GM19240 (cell line): ENCODE results near the gene GGACT.

ENCODE experiments used
- DNase-seq: peaks from one replicate; pipeline ENCODE4 v3.0.0; 2011; ENCODE audit warnings: low spot score; ENCODE audit not compliant: insufficient read length

Gene GGACT

DNA sequence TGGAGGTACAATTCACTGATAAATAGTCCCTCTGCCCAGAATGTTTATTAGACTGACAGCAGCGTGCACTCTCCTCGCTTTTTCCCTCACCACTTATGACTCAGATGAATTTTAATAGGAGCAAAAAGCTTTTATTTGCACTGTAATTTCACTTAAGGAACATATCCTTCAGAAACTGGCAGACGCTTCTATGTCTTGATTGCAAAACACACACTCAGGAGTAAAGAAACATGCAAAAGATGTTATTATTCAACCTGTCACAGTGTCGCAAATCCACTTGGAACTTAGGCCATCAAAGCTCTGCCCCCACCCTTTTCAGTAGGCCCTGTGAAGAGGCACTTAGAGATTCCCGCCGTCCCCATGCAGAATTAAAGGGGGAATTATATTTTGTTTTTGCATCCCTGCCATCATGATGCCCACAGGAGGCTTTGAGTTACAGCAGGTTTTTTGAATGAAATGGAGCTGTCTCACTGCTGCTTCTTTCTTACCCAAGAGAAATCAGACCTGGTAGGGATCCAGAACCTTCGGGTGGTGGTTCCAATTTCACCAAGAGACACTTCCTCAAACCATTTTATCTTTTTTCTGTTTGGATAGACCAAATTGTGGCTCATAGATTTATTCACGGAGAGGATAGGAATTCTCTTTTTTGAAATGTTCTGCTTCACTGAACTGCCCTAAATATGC lies 74.5 kb downstream of the GGACT start:
- no peak for DNase-seq

DNA sequence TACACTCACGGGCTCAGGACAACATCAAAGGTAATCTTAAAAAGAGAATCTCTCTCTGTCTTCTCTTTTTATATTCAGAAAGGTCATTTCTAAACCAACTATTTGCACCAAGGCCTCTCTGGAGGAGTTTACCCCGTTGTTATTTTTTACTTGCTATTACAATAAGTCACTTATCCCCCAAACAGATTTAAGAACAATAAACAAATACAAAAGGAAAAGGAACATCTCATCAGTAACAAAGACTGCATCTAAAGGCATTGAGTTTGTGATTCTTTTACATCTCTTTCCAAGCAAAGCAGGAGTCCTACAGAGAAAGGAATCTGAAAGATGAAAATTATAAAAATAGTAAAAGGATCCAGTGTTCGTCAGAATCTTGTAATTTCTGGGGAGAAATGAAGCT lies 75.4 kb downstream of the GGACT start:
- no peak for DNase-seq

DNA sequence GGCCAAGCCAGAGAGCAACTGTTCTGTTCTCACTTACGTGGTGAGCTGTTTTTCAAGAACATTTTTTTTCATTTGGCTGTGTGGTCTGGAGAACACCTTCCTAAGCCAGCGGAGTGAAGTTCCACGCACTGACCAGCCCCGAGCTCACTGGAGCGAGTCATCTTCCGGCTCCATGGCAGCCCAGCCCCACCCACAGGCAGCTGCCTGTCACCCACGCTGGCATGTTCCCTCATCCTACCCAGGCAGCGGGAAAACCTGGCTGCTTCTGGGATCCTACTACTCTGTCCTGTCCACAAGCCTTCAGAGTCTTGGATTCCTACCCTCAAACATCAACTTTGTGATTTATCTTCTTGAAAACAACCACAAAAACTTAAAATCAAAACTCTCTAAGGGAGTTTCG lies 76.2 kb downstream of the GGACT start:
- DNase-seq = no peak

DNA sequence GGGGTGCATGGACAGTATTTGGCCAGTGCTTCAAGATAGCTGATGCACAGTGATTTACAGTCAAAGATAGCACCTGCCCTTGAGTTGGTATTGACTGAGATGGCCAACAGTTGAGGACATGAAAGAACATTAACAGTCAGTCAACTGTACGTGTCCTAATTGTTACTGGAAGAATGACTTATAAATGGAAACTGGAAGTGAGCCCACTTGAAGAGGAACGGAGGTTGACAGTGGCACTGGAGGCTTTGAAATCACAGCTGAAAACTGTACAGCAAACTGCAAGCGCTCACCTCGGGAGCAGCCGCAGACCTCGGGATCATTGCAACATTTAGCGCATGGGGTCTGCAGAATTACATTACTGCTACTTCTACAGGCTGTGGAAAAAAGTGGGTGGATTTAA lies 77.1 kb downstream of the GGACT start:
- no peak for DNase-seq

DNA sequence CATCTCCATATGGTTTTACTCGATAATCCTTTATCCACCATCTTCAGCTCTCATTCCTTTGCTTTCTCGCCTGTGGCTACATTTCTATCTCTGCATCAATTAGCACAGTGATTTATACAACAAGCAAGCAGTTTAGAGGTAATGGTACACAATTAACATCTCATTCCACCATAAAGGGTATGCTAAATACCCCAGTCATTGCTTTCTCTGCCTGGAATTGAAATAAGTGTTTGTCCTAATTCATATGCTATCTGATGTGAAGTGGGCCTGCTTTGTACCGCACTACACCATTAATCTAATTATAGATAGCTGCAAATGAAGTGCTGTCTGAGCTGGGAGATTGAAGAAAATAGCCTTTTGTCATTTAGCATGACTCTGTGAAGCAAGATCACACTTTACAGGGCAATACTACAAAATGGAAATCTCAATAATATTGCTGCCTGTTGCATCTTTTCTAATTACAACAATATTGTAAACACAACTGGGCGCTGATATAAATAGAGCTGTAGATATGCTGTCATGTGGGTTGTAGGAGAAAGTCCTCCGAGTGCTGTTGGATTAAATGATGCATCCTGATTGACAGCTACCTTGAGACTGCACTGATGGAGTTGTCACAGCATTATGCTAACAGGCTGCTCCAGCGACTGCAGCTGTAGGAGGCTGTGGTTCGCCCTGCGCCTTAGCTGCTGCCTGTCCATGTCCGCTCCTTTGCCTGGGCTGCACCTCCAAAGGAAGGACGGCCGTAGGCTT lies 78.2 kb downstream of the GGACT start:
- DNase-seq = no peak

DNA sequence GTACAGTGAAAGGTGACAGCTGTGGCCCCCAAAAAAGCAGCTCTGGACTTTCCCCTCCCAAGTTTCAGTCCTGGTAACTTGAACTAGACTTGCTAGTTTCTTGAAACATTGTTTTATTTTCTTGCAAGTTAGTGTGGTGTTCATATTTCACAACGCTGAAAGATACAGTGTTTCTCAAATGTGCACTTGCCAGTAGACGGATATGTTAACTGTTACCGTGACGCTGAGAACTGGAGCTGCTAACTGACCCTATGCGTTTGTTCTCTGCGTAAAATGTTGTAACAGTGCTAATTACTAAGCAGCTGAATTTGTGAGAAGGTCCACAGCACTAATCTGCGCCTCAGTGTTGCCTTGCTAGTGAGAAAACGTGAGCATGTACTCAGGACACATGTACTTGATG lies 79.6 kb downstream of the GGACT start:
- DNase-seq = no peak

DNA sequence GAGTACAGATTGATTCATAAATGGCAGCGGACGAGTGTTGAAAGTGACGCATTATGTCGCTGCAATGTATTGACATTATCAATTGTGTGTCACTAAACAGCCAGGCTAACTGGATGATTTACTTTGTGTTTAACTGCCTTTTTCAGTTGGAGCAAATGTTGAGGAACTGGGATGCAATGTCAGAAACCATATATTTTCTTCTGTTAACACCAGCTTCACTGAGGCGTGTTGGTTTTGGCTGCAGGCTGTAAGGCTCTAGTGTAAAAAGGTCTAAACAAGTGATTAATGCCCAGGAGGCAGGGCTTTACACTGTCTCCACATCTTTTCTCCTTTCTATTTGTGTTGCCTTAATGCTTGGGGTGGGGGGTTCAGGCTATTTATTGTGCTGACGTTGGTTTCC lies 80.1 kb downstream of the GGACT start:
- no peak for DNase-seq

DNA sequence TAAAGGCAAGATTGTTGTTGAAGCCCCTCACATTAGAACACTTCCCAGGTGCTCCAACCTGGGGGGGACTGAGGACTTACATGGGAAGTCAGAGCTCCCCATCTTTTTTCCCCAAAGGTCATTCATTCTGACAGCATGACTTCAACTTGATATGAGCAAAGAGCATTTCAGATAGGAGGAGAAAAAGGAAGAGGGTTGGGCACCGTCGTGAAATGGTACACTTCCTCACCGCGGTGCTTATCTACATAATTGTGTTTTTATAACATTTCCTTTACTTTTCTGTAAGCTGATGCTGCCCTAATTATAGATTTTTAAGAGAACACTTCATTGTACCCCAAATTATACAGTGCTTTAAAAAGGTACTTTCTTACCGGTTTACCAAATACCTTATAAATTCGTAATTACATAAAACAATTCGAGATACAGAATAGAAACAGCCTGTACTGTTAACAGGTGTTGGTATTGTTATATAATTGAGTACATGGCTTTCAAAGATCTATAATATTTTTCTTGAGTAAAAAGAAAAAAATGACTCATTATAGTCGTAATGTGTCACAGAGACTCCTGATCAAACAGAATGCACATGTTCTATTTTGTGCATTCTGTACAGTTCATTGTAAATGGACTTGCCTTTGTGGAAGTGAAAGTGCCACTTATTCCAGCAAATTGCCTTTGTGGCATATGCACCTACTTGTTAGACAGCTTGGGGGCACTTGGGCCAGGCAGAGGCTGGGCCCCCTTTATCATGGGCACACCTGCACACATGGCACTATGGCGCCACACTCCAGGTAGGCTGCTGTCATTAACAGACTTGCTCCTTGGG lies 81.8 kb downstream of the GGACT start:
- no peak for DNase-seq

GRCh38 chr13:100506154-100506553 lies 82.4 kb downstream of the GGACT start:
- DNase-seq = peak; percentile 20

DNA sequence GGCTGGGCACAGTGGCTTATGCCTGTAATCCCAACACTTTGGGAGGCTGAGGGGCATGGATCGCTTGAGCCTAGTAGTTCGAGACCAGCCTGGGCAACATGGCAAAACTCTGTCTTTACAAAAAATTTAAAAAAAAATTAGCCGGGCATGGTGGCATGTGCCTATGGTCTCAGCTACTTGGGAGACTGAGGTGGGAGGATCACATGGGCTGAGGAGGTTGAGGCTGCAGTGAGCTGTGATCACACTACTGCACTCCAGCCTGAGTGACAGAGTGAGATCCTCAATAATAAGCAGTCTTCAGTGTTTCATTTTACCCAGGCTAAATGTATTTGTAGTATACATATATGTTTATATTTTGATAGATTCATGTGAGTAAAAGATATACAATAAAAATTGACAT lies 85.0 kb downstream of the GGACT start:
- DNase-seq = no peak

GRCh38 chr13:100502446-100502845 lies 86.1 kb downstream of the GGACT start:
- no peak for DNase-seq

- DNase-seq = no peak
Observed at GRCh38 chr13:100497389-100497788, 91.2 kb downstream of the GGACT start.

DNA sequence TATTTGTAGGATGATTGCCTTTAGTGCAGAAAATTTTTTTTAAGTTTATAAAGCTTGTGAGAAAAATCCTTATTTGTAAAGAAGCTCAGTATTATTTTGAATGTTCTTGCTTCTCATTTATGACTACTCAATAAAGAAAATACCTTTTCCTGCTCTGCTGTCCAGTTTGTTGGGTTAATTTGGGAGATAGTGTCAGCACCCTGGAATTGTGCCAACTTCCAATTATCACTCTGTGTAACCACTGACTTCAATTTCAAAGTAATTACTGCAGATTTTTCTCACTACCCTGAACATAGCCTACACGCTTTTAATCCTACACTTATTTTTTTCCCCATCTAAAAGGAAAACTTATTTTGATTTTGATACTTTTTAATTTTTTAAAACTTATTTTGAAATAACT lies 93.1 kb downstream of the GGACT start:
- no peak for DNase-seq

DNA sequence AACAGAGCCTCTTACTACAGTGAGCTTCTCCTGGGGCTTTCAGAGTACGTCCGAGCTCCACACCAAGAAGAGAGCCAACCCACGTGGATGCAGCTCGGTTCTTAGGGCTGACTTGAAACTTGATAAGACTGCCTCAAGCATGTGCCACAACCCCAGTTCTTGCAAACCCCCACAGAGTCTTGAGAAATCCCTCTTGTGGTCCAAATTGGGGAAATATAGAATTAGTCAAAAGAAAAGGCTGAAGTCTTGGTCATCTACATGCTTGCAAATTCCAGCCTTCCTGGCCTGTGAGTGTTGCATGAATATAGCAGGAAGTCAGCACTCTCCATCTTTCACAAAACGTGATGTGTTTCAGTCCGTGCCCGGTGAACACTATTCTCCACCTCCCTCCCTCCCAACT lies 95.2 kb downstream of the GGACT start:
- no peak for DNase-seq

DNA sequence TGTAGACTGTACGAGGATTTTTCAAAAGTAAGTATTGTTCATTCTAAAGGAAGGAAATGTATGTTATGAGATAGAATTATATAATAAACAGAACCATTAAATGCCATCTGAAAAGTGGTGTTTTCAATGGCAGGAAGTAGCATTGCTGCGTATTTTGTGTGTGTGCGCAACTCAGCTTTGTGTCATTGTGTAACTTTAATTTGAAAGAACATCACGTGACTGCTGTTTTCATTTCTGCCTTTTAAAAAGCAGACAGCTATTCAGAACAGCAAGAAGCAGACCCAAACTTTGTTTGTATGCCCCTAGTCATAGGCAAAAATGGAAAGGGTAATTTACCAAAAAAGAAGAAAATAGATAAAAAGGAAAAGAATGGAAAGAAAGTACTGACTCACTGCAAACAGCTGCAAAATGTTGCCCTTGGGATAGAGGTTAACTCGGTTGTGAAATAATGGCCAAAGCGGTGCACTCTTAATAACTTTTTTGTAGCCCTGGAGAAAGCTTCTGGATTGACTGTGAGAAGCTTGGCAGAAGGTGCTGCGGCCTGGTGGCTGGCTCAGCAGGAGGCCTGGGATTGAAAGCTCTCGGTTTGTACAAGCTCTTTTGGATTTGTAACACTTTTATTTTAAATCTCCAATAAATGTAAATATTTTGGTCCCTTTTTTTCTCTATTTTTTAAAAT lies 97.3 kb downstream of the GGACT start:
- no peak for DNase-seq

DNA sequence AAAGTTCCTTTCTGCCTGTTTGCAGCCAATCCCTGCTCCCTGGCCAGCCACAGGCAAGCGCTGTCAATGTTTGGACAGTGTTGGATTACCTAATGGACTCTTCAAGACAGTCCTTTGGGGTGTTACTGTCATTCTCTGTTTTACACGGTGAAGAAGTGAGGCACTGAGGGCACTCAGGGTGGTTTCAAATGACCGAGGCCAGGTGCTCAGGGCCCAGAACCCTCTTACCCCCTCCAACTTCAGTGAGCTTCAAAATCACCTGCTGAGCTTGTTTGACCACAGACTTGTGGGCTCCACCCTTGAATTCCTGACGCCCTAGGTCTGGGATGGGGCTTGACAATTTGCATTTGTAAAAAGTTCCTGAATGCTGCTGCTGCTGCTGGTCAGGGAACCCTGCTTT lies 97.9 kb downstream of the GGACT start:
- no peak for DNase-seq

- DNase-seq = no peak
Observed at GRCh38 chr13:100485265-100485664, 103.3 kb downstream of the GGACT start.

DNA sequence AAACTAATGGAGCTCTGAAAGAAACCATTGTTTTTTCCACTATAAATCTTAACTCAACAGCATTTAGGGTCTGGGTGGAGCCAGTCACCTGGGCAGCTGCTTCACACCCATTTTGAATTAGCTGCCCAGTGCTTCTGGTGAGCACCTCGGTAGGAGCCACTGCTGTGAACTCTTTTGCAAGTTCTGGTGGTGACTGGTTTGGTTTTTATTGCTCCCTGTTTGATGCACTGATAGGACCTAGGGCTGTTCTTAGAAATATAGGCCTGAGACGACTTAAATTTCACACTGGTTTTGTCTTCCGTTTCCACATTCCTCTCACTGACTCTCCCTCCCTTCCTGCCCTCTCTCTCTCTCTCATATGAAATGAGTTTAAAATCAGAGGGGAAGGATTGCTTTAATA lies 103.9 kb downstream of the GGACT start:
- no peak for DNase-seq

DNA sequence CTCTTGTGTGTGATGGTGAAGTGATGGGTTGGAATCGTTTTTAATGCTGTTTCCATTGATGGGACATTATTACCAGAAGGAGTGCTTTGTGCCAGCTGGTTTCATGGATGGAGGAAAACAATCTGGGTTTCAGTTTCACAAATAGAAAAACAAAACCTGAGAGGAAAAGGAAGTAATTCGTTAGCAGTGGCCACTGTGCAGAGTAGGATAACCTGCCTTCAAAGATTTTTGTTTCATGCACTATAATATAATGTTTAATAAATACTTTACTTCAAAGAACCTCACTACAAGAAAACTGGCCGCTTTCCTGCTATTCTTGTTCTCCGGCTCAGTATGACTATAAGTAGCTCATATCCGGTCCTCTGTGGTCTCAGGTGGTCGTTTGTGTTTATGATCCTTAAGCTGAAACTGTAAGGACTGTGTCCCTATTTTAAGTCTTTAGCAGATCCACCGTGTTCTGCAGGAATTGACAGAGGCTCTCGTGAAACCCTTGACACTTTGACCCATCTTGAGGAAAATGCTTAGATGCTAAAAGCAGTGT lies 104.7 kb downstream of the GGACT start:
- DNase-seq = no peak

GRCh38 chr13:100483139-100483538 lies 105.5 kb downstream of the GGACT start:
- DNase-seq = no peak

DNA sequence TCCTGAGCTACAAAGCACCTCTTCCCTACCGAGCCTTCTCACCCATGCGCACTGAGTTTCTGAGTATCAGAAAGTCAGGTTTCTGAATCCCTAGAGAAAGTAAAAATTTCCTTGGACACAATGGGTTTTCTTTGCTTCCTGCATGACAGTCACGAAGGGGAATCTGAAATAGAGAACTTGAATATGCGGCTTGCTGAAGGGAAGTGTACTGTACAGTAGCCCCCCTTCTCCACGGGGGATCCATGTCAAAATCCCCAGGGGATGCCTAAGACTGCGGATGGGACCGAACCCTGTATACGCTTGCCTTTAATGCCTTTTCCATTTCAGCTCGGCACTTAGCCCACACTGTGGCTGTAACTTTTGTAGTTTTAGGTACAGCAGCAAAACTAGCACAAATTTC lies 107.9 kb downstream of the GGACT start:
- DNase-seq = no peak
